Measurements from ENCODE around the gene CYP11A1.

Gene CYP11A1

DNA sequence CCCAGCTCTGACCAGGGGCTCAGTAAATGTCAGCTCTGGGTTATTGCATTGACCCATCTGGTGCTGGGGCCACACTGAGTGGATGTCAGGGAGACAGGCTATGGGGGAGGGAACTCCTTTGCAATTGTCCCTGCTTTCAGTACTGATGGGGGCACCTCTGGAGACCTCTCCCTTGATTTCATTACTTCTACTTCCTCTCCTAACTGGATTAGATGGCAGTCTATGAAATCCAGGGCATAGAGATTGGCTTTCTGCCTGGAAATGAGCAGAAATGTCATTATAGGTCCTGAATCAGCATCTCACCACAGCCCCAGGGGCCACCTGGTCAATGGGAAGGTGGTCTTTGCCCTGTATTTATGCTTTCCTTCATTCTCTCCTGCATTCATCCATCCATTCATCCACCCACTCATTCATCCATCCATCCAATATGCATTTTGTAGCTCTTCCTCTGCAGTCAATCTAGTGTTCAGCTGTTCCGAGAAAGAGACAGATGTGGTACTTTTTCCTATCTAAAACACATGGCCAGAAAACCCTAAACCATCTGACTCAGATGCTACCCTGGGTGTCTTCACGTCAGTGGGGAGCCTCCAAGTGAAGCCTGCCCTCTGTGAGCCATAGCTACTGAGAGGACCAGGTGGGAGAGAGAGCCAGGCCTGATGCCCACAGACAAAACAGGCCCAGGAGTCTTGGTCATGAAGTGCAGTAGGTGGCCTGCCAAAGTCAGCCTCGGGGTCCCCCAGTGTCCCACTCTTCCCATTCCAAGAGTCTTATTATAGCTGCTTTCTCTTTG lies 74.2 kb downstream of the CYP11A1 start:
- H3K9me3 ChIP-seq (ENCODE audit: severe bottlenecking): no peaks in the 10 kb centered on the region
- ATAC-seq (ENCODE audit: low read depth) (no peak), DNase-seq (ENCODE audit: low spot score) (no peak)
- no peaks in the 10 kb centered on the region for H3K36me3 ChIP-seq (ENCODE audit: low read depth)
- H3K27me3 ChIP-seq (ENCODE audit: insufficient read depth, poor library complexity, severe bottlenecking): peaks cover 5% of the 10 kb centered on the region
- no peak overlapping the region for H3K4me3 ChIP-seq (ENCODE audit: severe bottlenecking)
- no peaks in the 10 kb centered on the region for H3K4me1 ChIP-seq (ENCODE audit: insufficient read depth, poor library complexity, severe bottlenecking)
- no peak for TF ChIP-seq CTCF (IDR thresholded peaks at IDR 0.05; ENCODE audit: poor library complexity, severe bottlenecking)
- H3K27ac ChIP-seq (ENCODE audit: poor library complexity, severe bottlenecking): no peak overlapping the region

GRCh38 chr15:74291101-74292071 lies 76.1 kb downstream of the CYP11A1 start:
- Histone ChIP-seq H3K9me3 (ENCODE audit: severe bottlenecking) (no peaks in the 10 kb centered on the region), H3K27me3 (ENCODE audit: insufficient read depth, poor library complexity, severe bottlenecking) (peaks cover 5% of the 10 kb centered on the region), H3K36me3 (ENCODE audit: low read depth) (no peaks in the 10 kb centered on the region), H3K27ac (ENCODE audit: poor library complexity, severe bottlenecking) (no peak overlapping the region), H3K4me3 (ENCODE audit: severe bottlenecking) (no peak overlapping the region), H3K4me1 (ENCODE audit: insufficient read depth, poor library complexity, severe bottlenecking) (no peaks in the 10 kb centered on the region)
- ATAC-seq (ENCODE audit: low read depth) (peak; percentile 83), DNase-seq (ENCODE audit: low spot score) (peak; percentile 89)
- no peak for TF ChIP-seq CTCF (IDR thresholded peaks at IDR 0.05; ENCODE audit: poor library complexity, severe bottlenecking)

GRCh38 chr15:74290645-74291044 lies 76.8 kb downstream of the CYP11A1 start:
- H3K27me3 ChIP-seq (ENCODE audit: insufficient read depth, poor library complexity, severe bottlenecking): peaks cover 5% of the 10 kb centered on the region
- no peak overlapping the region for H3K4me3 ChIP-seq (ENCODE audit: severe bottlenecking)
- H3K27ac ChIP-seq (ENCODE audit: poor library complexity, severe bottlenecking): no peak overlapping the region
- ATAC-seq (ENCODE audit: low read depth) (no peak), DNase-seq (ENCODE audit: low spot score) (no peak)
- no peaks in the 10 kb centered on the region for H3K36me3 ChIP-seq (ENCODE audit: low read depth)
- H3K4me1 ChIP-seq (ENCODE audit: insufficient read depth, poor library complexity, severe bottlenecking): no peaks in the 10 kb centered on the region
- TF ChIP-seq CTCF (IDR thresholded peaks at IDR 0.05; ENCODE audit: poor library complexity, severe bottlenecking): no peak
- no peaks in the 10 kb centered on the region for H3K9me3 ChIP-seq (ENCODE audit: severe bottlenecking)

DNA sequence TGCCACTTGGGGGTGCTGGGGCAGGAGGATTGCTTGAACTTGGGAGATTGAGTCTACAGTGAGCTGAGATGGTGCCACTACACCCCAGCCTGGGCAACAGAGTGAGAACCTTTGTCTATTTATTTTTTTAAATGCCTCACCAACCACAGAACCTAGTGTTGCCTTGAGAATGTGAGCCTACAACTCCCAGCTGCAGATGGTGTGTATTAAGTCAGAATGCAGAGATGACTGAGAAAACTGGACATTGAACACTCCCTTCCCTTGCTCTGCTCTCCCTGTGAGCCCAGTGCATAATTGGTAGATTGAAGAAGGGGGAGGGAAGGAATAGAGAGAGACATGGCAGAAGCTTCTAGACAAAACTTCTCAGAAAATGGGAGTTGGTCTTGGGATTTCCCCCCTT lies 77.8 kb downstream of the CYP11A1 start:
- Histone ChIP-seq H3K4me3 (ENCODE audit: severe bottlenecking) (no peak overlapping the region), H3K27ac (ENCODE audit: poor library complexity, severe bottlenecking) (no peak overlapping the region), H3K27me3 (ENCODE audit: insufficient read depth, poor library complexity, severe bottlenecking) (peaks cover 3% of the 10 kb centered on the region), H3K9me3 (ENCODE audit: severe bottlenecking) (no peaks in the 10 kb centered on the region), H3K36me3 (ENCODE audit: low read depth) (no peaks in the 10 kb centered on the region), H3K4me1 (ENCODE audit: insufficient read depth, poor library complexity, severe bottlenecking) (no peaks in the 10 kb centered on the region)
- ATAC-seq (ENCODE audit: low read depth) (no peak), DNase-seq (ENCODE audit: low spot score) (no peak)
- TF ChIP-seq CTCF (IDR thresholded peaks at IDR 0.05; ENCODE audit: poor library complexity, severe bottlenecking): no peak
